Fibroblast of skin of left biceps (primary cell): ENCODE measurements around the gene GTF3C1.
"Not testable (repeated sequence)": the region's sequence is repeated elsewhere in the genome, so short reads cannot be mapped to it uniquely, and the experiment has no call there.

Experiments
- DNase-seq, 2 experiments: peaks; one replicate each; pipeline ENCODE4 v3.0.0-alpha.2; 2013; ENCODE audit warnings: low read depth in 2 of 2

Gene GTF3C1

GRCh38 chr16:27446721-27447120 is 103.0 kb downstream of the GTF3C1 start:
- no peak for DNase-seq

GRCh38 chr16:27445502-27446175 is 104.1 kb downstream of the GTF3C1 start:
- DNase-seq = no peak

- DNase-seq = no peak
Observed at GRCh38 chr16:27444470-27444869, 105.2 kb downstream of the GTF3C1 start.

- DNase-seq = peak in 1 of 2 experiments; percentile 10
Observed at GRCh38 chr16:27444015-27444414, 105.7 kb downstream of the GTF3C1 start.

- DNase-seq = no peak
Observed at GRCh38 chr16:27441998-27442397, 107.7 kb downstream of the GTF3C1 start.

- DNase-seq = no peak
Observed at GRCh38 chr16:27441276-27441675, 108.4 kb downstream of the GTF3C1 start.

- no peak for DNase-seq
Observed at GRCh38 chr16:27439271-27440018, 110.3 kb downstream of the GTF3C1 start.

GRCh38 chr16:27437946-27438345 is 111.8 kb downstream of the GTF3C1 start:
- no peak for DNase-seq

- DNase-seq = no peak
Observed at GRCh38 chr16:27436921-27437650, 112.6 kb downstream of the GTF3C1 start.

- DNase-seq = no peak
Observed at GRCh38 chr16:27436065-27436464, 113.6 kb downstream of the GTF3C1 start.

GRCh38 chr16:27435146-27435545 is 114.6 kb downstream of the GTF3C1 start:
- not testable (repeated sequence) for DNase-seq

GRCh38 chr16:27434141-27435051 is 115.3 kb downstream of the GTF3C1 start:
- DNase-seq = no peak

- no peak for DNase-seq
Observed at GRCh38 chr16:27433636-27434035, 116.1 kb downstream of the GTF3C1 start.

GRCh38 chr16:27433191-27433590 is 116.5 kb downstream of the GTF3C1 start:
- not testable (repeated sequence) for DNase-seq

GRCh38 chr16:27432558-27432957 is 117.2 kb downstream of the GTF3C1 start:
- peak; percentile 51 to 55 for DNase-seq

GRCh38 chr16:27431773-27432532 is 117.8 kb downstream of the GTF3C1 start:
- no peak for DNase-seq

- no peak for DNase-seq
Observed at GRCh38 chr16:27430923-27431484, 118.7 kb downstream of the GTF3C1 start.

- DNase-seq = no peak
Observed at GRCh38 chr16:27430512-27430911, 119.2 kb downstream of the GTF3C1 start.

- DNase-seq = no peak
Observed at GRCh38 chr16:27429981-27430441, 119.7 kb downstream of the GTF3C1 start.

GRCh38 chr16:27429330-27429871 is 120.3 kb downstream of the GTF3C1 start:
- DNase-seq = no peak
